K562 (cell line): ENCODE data around the gene IRF2BP2. TPM values are rescaled to one million over a fixed set of nuclear protein-coding genes. Genes with fewer than 3 reads are reported as not detected.
A peak's percentile ranks its signal among the peaks of the same experiment; 100 is the strongest.

Source experiments
- CBX8 ChIP-seq: fragments of 200-600 bp; sonication (generic); IDR thresholded peaks from 2 replicates; pipeline ENCODE4 v1.6.1; 2012; ENCODE audit warnings: borderline replicate concordance, mixed run types, low read depth, mild to moderate bottlenecking, moderate library complexity, mixed read lengths, low read length, control low read depth, inconsistent platforms; ENCODE audit not compliant: poor library complexity, severe bottlenecking; ENCODE audit errors: extremely low read depth
- GATAD2A ChIP-seq: fragments of 450-650 bp; IDR thresholded peaks from 2 replicates; pipeline ENCODE4 v1.6.1; 2017
- HIVEP1 ChIP-seq: fragments of 250-450 bp; sonication (Bioruptor Pico); IDR thresholded peaks from 2 replicates; pipeline ENCODE4 v1.4.0; 2020; ENCODE audit warnings: mild to moderate bottlenecking
- HNRNPK ChIP-seq: fragments of 200-400 bp; formaldehyde crosslinking; IDR thresholded peaks from one replicate; pipeline ENCODE4 v1.6.1; 2018; ENCODE audit warnings: mild to moderate bottlenecking, low read depth, low read length; ENCODE audit not compliant: poor library complexity, severe bottlenecking
- HNRNPLL ChIP-seq: fragments of 200-400 bp; formaldehyde crosslinking; IDR thresholded peaks from 2 replicates; pipeline ENCODE4 v1.6.1; 2017; ENCODE audit warnings: low read length, low read depth, mild to moderate bottlenecking; ENCODE audit not compliant: poor library complexity, severe bottlenecking
- LCOR ChIP-seq: sonication (generic); formaldehyde crosslinking; IDR thresholded peaks from 2 replicates; pipeline ENCODE4 v1.8.0; 2022; ENCODE audit warnings: mild to moderate bottlenecking, missing genetic modification reagents
- RCOR1 ChIP-seq, 2 experiments: IDR thresholded peaks; 2 replicates each; pipeline ENCODE4 v1.6.1; 2012; ENCODE audit warnings: low read depth in 2 of 2, low read length in 2 of 2, borderline replicate concordance in 1 of 2, improper control_type of control experiment in 1 of 2
- RUNX1 ChIP-seq: sonication (generic); IDR thresholded peaks from 2 replicates; pipeline ENCODE4 v1.6.1; 2016; ENCODE audit warnings: antibody characterized with exemption, low read depth
- SRSF1 ChIP-seq: fragments of 200-400 bp; formaldehyde crosslinking; IDR thresholded peaks from 2 replicates; pipeline ENCODE4 v1.6.1; 2017; ENCODE audit warnings: mild to moderate bottlenecking, low read depth, low read length, moderate library complexity
- TBL1XR1 ChIP-seq, 2 experiments: IDR thresholded peaks; 2 replicates each; pipeline ENCODE4 v1.6.1; 2012; ENCODE audit warnings: improper control_type of control experiment in 2 of 2, low read length in 2 of 2, mild to moderate bottlenecking in 1 of 2
- ZEB2 ChIP-seq: fragments of 450-650 bp; IDR thresholded peaks from 2 replicates; pipeline ENCODE4 v1.6.1; 2016
- ZNF174 ChIP-seq: fragments of 250-450 bp; sonication (Bioruptor Pico); IDR thresholded peaks from 2 replicates; pipeline ENCODE4 v1.4.0; 2020; ENCODE audit warnings: mild to moderate bottlenecking
- ZNF274 ChIP-seq: IDR thresholded peaks from 2 replicates; pipeline ENCODE4 v1.6.1; 2011; ENCODE audit warnings: low read depth, mild to moderate bottlenecking, low read length, moderate library complexity, borderline replicate concordance
- ZNF445 ChIP-seq: fragments of 250-450 bp; sonication (Bioruptor Pico); IDR thresholded peaks from 2 replicates; pipeline ENCODE4 v1.4.0; 2020; ENCODE audit warnings: low read depth, mild to moderate bottlenecking, moderate library complexity
- ZZZ3 ChIP-seq: fragments of 450-650 bp; IDR thresholded peaks from 2 replicates; pipeline ENCODE4 v1.6.1; 2016; ENCODE audit warnings: antibody characterized with exemption, mild to moderate bottlenecking, moderate library complexity
- polyA plus RNA-seq, 8 experiments: library from polyadenylated mRNA; depleted of rRNA in 4 of 8; stranded (reverse) in 5 of 8; unstranded in 3 of 8; fragments of >200 nt; fragmentation: Nextera tagmentation in 2 of 8; fragmentation: Illumina TruSeq in 1 of 8; extraction: Ambion mirVana in 2 of 8; extraction: Trizol in 1 of 8; gene quantifications; 2 replicates each; pipeline versions ENCODE4 v1.2.1 to v1.2.3, GENCODE V29; 2011 to 2014; ENCODE audit warnings: inconsistent platforms in 1 of 8, missing spikeins in 1 of 8
- total RNA-seq, 7 experiments: library from RNA; depleted of rRNA in 6 of 7; stranded (reverse); fragments of >200 nt in 6 of 7; fragmentation: Illumina TruSeq in 2 of 7; extraction: Trizol in 2 of 7; gene quantifications; 2 replicates each; pipeline versions ENCODE4 v1.2.1 to v1.2.3, GENCODE V29; 2011 to 2021; ENCODE audit warnings: low replicate concordance in 1 of 7
- TF ChIP-seq, protein P1 (sequence below): fragments of 250-450 bp; sonication (Bioruptor Pico); IDR thresholded peaks from 2 replicates; pipeline ENCODE4 v1.5.0; 2020; ENCODE audit warnings: mild to moderate bottlenecking
- TF ChIP-seq, protein P2 (sequence below), 2 experiments: fragments of 450-650 bp; IDR thresholded peaks; 2 replicates each; pipeline ENCODE4 v1.6.1; 2018; ENCODE audit warnings: mild to moderate bottlenecking in 2 of 2, low read depth in 1 of 2; ENCODE audit not compliant: partially characterized antibody in 2 of 2
- TF ChIP-seq, protein P3 (sequence below): sonication (generic); formaldehyde crosslinking; IDR thresholded peaks from 2 replicates; pipeline ENCODE4 v1.8.1; 2023; ENCODE audit warnings: mild to moderate bottlenecking, missing genetic modification reagents

The IRF2BP2 gene
- total and polyA plus RNA-seq, 9 of the 15 experiments (the other 6 are each of a cell fraction or from before 2014, with no cell fraction given): 7.7 to 68.6 (median 22.1) TPM

DNA sequence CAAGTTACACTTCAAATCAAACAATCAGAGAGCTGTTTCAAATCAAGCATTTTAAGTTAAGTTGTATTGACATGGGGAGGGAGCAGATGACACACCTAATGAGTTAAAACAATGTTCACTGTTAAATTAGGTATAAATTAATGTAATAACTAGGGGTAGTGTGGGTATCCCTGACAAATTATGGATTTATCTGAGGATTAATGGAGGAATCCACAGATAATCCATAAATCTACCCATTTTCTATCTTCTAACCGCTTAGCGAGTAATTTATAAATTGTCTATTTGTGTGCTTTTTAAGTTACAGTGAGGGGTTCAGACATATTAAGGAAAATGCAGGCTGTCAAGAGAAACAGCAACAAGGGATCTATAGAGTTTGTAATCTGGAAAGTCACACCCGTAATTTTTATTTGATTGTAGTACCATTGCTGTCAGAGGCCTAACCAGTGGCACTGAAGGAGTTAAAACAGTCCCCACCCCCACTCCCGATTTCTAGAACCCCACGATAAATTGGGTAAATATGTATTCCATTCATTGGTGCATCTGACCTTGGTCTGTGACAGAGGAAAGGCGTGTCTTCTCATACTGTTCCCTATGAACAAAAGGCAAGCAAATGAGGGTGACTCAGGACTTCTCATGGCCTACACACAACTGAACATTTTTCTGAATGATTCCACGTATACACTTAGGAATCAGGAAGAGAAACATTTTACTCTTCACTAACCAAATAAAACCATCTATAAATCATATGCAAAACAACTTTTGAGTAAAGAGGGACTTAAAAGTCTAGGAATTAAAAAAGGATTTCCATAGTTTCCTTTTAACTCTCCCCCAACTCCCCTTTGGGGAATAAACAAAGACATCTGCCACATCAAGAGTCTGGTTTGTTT lies 7.4 kb downstream of the IRF2BP2 start (continued):
- TF ChIP-seq, protein P1, sequence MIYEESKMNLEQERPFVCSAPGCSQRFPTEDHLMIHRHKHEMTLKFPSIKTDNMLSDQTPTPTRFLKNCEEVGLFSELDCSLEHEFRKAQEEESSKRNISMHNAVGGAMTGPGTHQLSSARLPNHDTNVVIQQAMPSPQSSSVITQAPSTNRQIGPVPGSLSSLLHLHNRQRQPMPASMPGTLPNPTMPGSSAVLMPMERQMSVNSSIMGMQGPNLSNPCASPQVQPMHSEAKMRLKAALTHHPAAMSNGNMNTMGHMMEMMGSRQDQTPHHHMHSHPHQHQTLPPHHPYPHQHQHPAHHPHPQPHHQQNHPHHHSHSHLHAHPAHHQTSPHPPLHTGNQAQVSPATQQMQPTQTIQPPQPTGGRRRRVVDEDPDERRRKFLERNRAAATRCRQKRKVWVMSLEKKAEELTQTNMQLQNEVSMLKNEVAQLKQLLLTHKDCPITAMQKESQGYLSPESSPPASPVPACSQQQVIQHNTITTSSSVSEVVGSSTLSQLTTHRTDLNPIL (CRISPR knock-in tag): peak; percentile 41
- TF ChIP-seq, protein P2, sequence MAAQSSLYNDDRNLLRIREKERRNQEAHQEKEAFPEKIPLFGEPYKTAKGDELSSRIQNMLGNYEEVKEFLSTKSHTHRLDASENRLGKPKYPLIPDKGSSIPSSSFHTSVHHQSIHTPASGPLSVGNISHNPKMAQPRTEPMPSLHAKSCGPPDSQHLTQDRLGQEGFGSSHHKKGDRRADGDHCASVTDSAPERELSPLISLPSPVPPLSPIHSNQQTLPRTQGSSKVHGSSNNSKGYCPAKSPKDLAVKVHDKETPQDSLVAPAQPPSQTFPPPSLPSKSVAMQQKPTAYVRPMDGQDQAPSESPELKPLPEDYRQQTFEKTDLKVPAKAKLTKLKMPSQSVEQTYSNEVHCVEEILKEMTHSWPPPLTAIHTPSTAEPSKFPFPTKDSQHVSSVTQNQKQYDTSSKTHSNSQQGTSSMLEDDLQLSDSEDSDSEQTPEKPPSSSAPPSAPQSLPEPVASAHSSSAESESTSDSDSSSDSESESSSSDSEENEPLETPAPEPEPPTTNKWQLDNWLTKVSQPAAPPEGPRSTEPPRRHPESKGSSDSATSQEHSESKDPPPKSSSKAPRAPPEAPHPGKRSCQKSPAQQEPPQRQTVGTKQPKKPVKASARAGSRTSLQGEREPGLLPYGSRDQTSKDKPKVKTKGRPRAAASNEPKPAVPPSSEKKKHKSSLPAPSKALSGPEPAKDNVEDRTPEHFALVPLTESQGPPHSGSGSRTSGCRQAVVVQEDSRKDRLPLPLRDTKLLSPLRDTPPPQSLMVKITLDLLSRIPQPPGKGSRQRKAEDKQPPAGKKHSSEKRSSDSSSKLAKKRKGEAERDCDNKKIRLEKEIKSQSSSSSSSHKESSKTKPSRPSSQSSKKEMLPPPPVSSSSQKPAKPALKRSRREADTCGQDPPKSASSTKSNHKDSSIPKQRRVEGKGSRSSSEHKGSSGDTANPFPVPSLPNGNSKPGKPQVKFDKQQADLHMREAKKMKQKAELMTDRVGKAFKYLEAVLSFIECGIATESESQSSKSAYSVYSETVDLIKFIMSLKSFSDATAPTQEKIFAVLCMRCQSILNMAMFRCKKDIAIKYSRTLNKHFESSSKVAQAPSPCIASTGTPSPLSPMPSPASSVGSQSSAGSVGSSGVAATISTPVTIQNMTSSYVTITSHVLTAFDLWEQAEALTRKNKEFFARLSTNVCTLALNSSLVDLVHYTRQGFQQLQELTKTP (IDR thresholded peaks at IDR 0.05; ENCODE audit: low read depth in 1 of 2, partially characterized antibody in 2 of 2): peak; percentile 83 to 85
- TF ChIP-seq CBX8: no peak
- TF ChIP-seq SRSF1: no peak
- TF ChIP-seq HNRNPLL: no peak
- no peak for TF ChIP-seq RUNX1
- TF ChIP-seq LCOR (CRISPR knock-in tag): 0 out of 2 replicates have a peak, but pooled peaks have one; percentile 27
- 0 out of 2 replicates have a peak, but pooled peaks have one; percentile 22 for TF ChIP-seq ZEB2
- TF ChIP-seq ZNF445 (CRISPR knock-in tag): 0 out of 2 replicates have a peak, but pooled peaks have one; percentile 50
- no peak for TF ChIP-seq HNRNPK
- TF ChIP-seq RCOR1 (IDR thresholded peaks at IDR 0.05; ENCODE audit: borderline replicate concordance in 1 of 2, low read depth in 2 of 2, low read length in 2 of 2): peak in 1 of 2 experiments; percentile 23; a peak in 1 of 4 replicates
- no peak for TF ChIP-seq GATAD2A
- TF ChIP-seq ZNF274: no peak
- TF ChIP-seq ZZZ3: no peak
- TF ChIP-seq TBL1XR1 (IDR thresholded peaks at IDR 0.05; ENCODE audit: low read length in 2 of 2): peak in 1 of 2 experiments; percentile 47; a peak in 1 of 4 replicates
- TF ChIP-seq HIVEP1: no peak
- no peak for TF ChIP-seq ZNF174
- TF ChIP-seq, protein P3, sequence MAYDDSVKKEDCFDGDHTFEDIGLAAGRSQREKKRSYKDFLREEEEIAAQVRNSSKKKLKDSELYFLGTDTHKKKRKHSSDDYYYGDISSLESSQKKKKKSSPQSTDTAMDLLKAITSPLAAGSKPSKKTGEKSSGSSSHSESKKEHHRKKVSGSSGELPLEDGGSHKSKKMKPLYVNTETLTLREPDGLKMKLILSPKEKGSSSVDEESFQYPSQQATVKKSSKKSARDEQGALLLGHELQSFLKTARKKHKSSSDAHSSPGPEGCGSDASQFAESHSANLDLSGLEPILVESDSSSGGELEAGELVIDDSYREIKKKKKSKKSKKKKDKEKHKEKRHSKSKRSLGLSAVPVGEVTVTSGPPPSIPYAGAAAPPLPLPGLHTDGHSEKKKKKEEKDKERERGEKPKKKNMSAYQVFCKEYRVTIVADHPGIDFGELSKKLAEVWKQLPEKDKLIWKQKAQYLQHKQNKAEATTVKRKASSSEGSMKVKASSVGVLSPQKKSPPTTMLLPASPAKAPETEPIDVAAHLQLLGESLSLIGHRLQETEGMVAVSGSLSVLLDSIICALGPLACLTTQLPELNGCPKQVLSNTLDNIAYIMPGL (CRISPR knock-in tag): no peak
